GM23338 (cell line): ENCODE measurements around the gene COL15A1.

ENCODE experiments used
- CREB1 ChIP-seq: fragments of 250-450 bp; sonication (Bioruptor Pico); IDR thresholded peaks from 2 replicates; pipeline ENCODE4 v1.5.0; 2020; ENCODE audit warnings: low read depth, mild to moderate bottlenecking, moderate library complexity
- CTCF ChIP-seq, 2 experiments: fragments of 200-600 bp in 1 of 2; sonication (generic) in 1 of 2; conservative IDR thresholded peaks; 2 replicates each; pipeline versions ENCODE4 v1.5.1 to v1.6.1; 2016 to 2017; ENCODE audit warnings: antibody characterized with exemption in 2 of 2, low read depth in 2 of 2, mild to moderate bottlenecking in 2 of 2, moderate library complexity in 1 of 2
- EZH2 ChIP-seq: fragments of 200-600 bp; sonication (generic); IDR thresholded peaks from one replicate; pipeline ENCODE4 v1.8.0; 2017; ENCODE audit warnings: antibody characterized with exemption, mild to moderate bottlenecking, low read depth; ENCODE audit not compliant: unreplicated experiment
- POLR2AphosphoS5 ChIP-seq: IDR thresholded peaks from 2 replicates; pipeline ENCODE4 v1.6.1; 2016; ENCODE audit warnings: antibody characterized with exemption, low read depth
- ZNF331 ChIP-seq: fragments of 250-450 bp; sonication (Bioruptor Pico); IDR thresholded peaks from 2 replicates; pipeline ENCODE4 v1.5.0; 2020; ENCODE audit warnings: low read depth, mild to moderate bottlenecking, moderate library complexity

- no peak for TF ChIP-seq POLR2AphosphoS5
- no peak for TF ChIP-seq CTCF (conservative IDR thresholded peaks at IDR 0.05; ENCODE audit: low read depth in 2 of 2)
- TF ChIP-seq ZNF331 = no peak
- no peak for TF ChIP-seq CREB1 (CRISPR knock-in tag)
- TF ChIP-seq EZH2 = no peak
These were observed 16.0 kb upstream of the COL15A1 start for GRCh38 chr9:98927724-98928123.
